Measurements from ENCODE around the gene LGMN.

Gene LGMN

GRCh38 chr14:92724516-92725340 is 23.7 kb downstream of the LGMN start:
- DNase-seq, result no peak

- no peak for DNase-seq
Observed at GRCh38 chr14:92719890-92720323, 28.5 kb downstream of the LGMN start.

GRCh38 chr14:92719421-92719820 is 29.0 kb downstream of the LGMN start:
- DNase-seq, result peak; percentile 48

- peak; percentile 84 for DNase-seq
Observed at GRCh38 chr14:92718664-92719063, 29.8 kb downstream of the LGMN start.

- DNase-seq, result peak; percentile 36
Observed at GRCh38 chr14:92717571-92718042, 30.8 kb downstream of the LGMN start.

- DNase-seq, result no peak
Observed at GRCh38 chr14:92716131-92716530, 32.3 kb downstream of the LGMN start.

- peak; percentile 66 for DNase-seq
Observed at GRCh38 chr14:92714739-92715307, 33.6 kb downstream of the LGMN start.

GRCh38 chr14:92712654-92713051 is 35.8 kb downstream of the LGMN start:
- DNase-seq, result no peak

- no peak for DNase-seq
Observed at GRCh38 chr14:92711976-92712653, 36.3 kb downstream of the LGMN start.

- DNase-seq, result no peak
Observed at GRCh38 chr14:92710001-92710341, 38.5 kb downstream of the LGMN start.

- DNase-seq, result no peak
Observed at GRCh38 chr14:92709340-92710000, 39.0 kb downstream of the LGMN start.

GRCh38 chr14:92706386-92706785 is 42.0 kb downstream of the LGMN start:
- DNase-seq, result no peak

GRCh38 chr14:92704821-92705220 is 43.6 kb downstream of the LGMN start:
- no peak for DNase-seq

- no peak for DNase-seq
Observed at GRCh38 chr14:92704036-92704804, 44.2 kb downstream of the LGMN start.

- DNase-seq, result no peak
Observed at GRCh38 chr14:92703516-92703915, 44.9 kb downstream of the LGMN start.

- no peak for DNase-seq
Observed at GRCh38 chr14:92702441-92702918, 45.9 kb downstream of the LGMN start.

GRCh38 chr14:92701826-92702225 is 46.6 kb downstream of the LGMN start:
- no peak for DNase-seq

- no peak for DNase-seq
Observed at GRCh38 chr14:92698393-92698792, 50.0 kb downstream of the LGMN start.

GRCh38 chr14:92696366-92696765 is 52.1 kb downstream of the LGMN start:
- no peak for DNase-seq

- no peak for DNase-seq
Observed at GRCh38 chr14:92695562-92695961, 52.9 kb downstream of the LGMN start.

- DNase-seq, result no peak
Observed at GRCh38 chr14:92694807-92695206, 53.6 kb downstream of the LGMN start.

- no peak for DNase-seq
Observed at GRCh38 chr14:92693998-92694795, 54.2 kb downstream of the LGMN start.
